Measurements from ENCODE around the gene SNRPA.
A peak's percentile ranks its signal among the peaks of the same experiment; 100 is the strongest.
"Not testable (repeated sequence)": the region's sequence is repeated elsewhere in the genome, so short reads cannot be mapped to it uniquely, and the experiment has no call there.

The SNRPA gene

GRCh38 chr19:40777937-40778705 is 27.1 kb downstream of the SNRPA start, which contains the start of gene RAB4B:
TSS of gene RAB4B (plus strand) at chr19:40778247. CDS start at chr19:40778376, 129 bp downstream.
- DNase-seq: peak; percentile 100

GRCh38 chr19:40778706-40779284 is 27.8 kb downstream of the SNRPA start:
- DNase-seq: no peak

GRCh38 chr19:40780582-40780981 is 29.6 kb downstream of the SNRPA start:
- no peak for DNase-seq

- DNase-seq: no peak
These were observed 30.1 kb downstream of the SNRPA start for GRCh38 chr19:40781140-40781539.

- no peak for DNase-seq
These were observed 32.7 kb downstream of the SNRPA start for GRCh38 chr19:40783711-40784110.

GRCh38 chr19:40784146-40784545 is 33.1 kb downstream of the SNRPA start:
- not testable (repeated sequence) for DNase-seq

- no peak for DNase-seq
These were observed 34.5 kb downstream of the SNRPA start for GRCh38 chr19:40785526-40785925.

GRCh38 chr19:40786060-40787037 is 35.3 kb downstream of the SNRPA start:
- no peak for DNase-seq

- DNase-seq: no peak
These were observed 40.3 kb downstream of the SNRPA start for GRCh38 chr19:40791349-40791748.

GRCh38 chr19:40791996-40792395 is 41.0 kb downstream of the SNRPA start:
- no peak for DNase-seq

GRCh38 chr19:40797166-40797962 is 46.4 kb downstream of the SNRPA start:
- no peak for DNase-seq

GRCh38 chr19:40797963-40798682 is 47.1 kb downstream of the SNRPA start:
- peak; percentile 54 for DNase-seq

- peak; percentile 100 for DNase-seq
These were observed 47.9 kb downstream of the SNRPA start, which contains the start of gene EGLN2 for GRCh38 chr19:40798683-40799557. TSS of gene EGLN2 (plus strand) at chr19:40799191. CDS start at chr19:40800573, 1,382 bp downstream.

GRCh38 chr19:40799558-40800338 is 48.7 kb downstream of the SNRPA start:
- no peak for DNase-seq

- DNase-seq: no peak
These were observed 49.5 kb downstream of the SNRPA start for GRCh38 chr19:40800339-40800996.

GRCh38 chr19:40800997-40801377 is 50.0 kb downstream of the SNRPA start:
- no peak for DNase-seq

GRCh38 chr19:40801426-40802299 is 50.7 kb downstream of the SNRPA start:
- DNase-seq: no peak
